Measurements from ENCODE around the gene IL17REL. TPM values are rescaled to one million over a fixed set of nuclear protein-coding genes. Genes with fewer than 3 reads are reported as not detected.

The IL17REL gene
- total and polyA plus RNA-seq, 2 of the 13 experiments (the other 11 are each of a cell fraction or from before 2014, with no cell fraction given), result not detected

- TF ChIP-seq FOXA1 (IDR thresholded peaks at IDR 0.05), result no peak
- TF ChIP-seq FOXA1 (CRISPR knock-in tag; IDR thresholded peaks at IDR 0.05), result no peak
- TF ChIP-seq RFX3 (CRISPR knock-in tag; IDR thresholded peaks at IDR 0.05), result no peak
- TF ChIP-seq KDM5B (CRISPR knock-in tag; IDR thresholded peaks at IDR 0.05; ENCODE audit: borderline replicate concordance), result no peak
- no peak for TF ChIP-seq SAFB2 (CRISPR knock-in tag; IDR thresholded peaks at IDR 0.05; ENCODE audit: borderline replicate concordance, low read depth)
- no peak for TF ChIP-seq THRA (CRISPR knock-in tag; IDR thresholded peaks at IDR 0.05; ENCODE audit: borderline replicate concordance)
- no peak for TF ChIP-seq ZNF724P (CRISPR knock-in tag; IDR thresholded peaks at IDR 0.05; ENCODE audit: borderline replicate concordance)
- no peak for TF ChIP-seq ZNF333 (CRISPR knock-in tag; IDR thresholded peaks at IDR 0.05; ENCODE audit: borderline replicate concordance)
- no peak for TF ChIP-seq CBX5 (CRISPR knock-in tag; IDR thresholded peaks at IDR 0.05; ENCODE audit: borderline replicate concordance)
- no peak for TF ChIP-seq ZNF639 (CRISPR knock-in tag; conservative IDR thresholded peaks at IDR 0.05)
- TF ChIP-seq ZNF766 (CRISPR knock-in tag; IDR thresholded peaks at IDR 0.05; ENCODE audit: borderline replicate concordance), result no peak
- TF ChIP-seq E2F2 (CRISPR knock-in tag; IDR thresholded peaks at IDR 0.05; ENCODE audit: borderline replicate concordance), result no peak
- TF ChIP-seq PHF5A (CRISPR knock-in tag; IDR thresholded peaks at IDR 0.05; ENCODE audit: low read depth, unreplicated experiment), result no peak
- no peak for TF ChIP-seq RARA (CRISPR knock-in tag; IDR thresholded peaks at IDR 0.05)
- no peak for TF ChIP-seq ZIK1 (CRISPR knock-in tag; IDR thresholded peaks at IDR 0.05; ENCODE audit: borderline replicate concordance, low read depth)
- TF ChIP-seq ZMAT3 (CRISPR knock-in tag; conservative IDR thresholded peaks at IDR 0.05), result 0 out of 2 replicates have a peak, but pooled peaks have one; percentile 38
- no peak for TF ChIP-seq SIN3A (IDR thresholded peaks at IDR 0.05; ENCODE audit: borderline replicate concordance, low read depth, low read length)
- no peak for TF ChIP-seq ZNF7 (CRISPR knock-in tag; IDR thresholded peaks at IDR 0.05)
- TF ChIP-seq ZNF496 (CRISPR knock-in tag; IDR thresholded peaks at IDR 0.05; ENCODE audit: insufficient replicate concordance), result no peak
- TF ChIP-seq GATA4 (IDR thresholded peaks at IDR 0.05; ENCODE audit: borderline replicate concordance, low read depth), result 0 out of 2 replicates have a peak, but pooled peaks have one; percentile 23
- TF ChIP-seq ZNF576 (CRISPR knock-in tag; IDR thresholded peaks at IDR 0.05), result no peak
- no peak for TF ChIP-seq MAFG (CRISPR knock-in tag; IDR thresholded peaks at IDR 0.05)
Observed at GRCh38 chr22:49948116-49948957, 64.2 kb downstream of the IL17REL start (continued).

All from HepG2 (cell line).